Endometrial microvascular endothelial cells (primary cell): ENCODE data around the gene PLA2G2D. TPM values are rescaled to one million over a fixed set of nuclear protein-coding genes. Genes with fewer than 3 reads are reported as not detected.

Experiments used
- in situ Hi-C: cut with HindIII; loops from 2 replicates; pipeline ENCODE4 v1.10.0; 2017; ENCODE audit warnings: low sequenced_read_pairs, low pct_unique_long_range_greater_than_20kb; ENCODE audit errors: inconsistent ontology term
- total RNA-seq: library from RNA; depleted of rRNA; stranded (reverse); fragments of >200 nt; gene quantifications from one replicate; pipeline ENCODE4 v1.2.3, GENCODE V29; 2015; ENCODE audit errors: inconsistent ontology term

PLA2G2D gene
- total RNA-seq, 1 donor from 2014 or later = not detected

DNA sequence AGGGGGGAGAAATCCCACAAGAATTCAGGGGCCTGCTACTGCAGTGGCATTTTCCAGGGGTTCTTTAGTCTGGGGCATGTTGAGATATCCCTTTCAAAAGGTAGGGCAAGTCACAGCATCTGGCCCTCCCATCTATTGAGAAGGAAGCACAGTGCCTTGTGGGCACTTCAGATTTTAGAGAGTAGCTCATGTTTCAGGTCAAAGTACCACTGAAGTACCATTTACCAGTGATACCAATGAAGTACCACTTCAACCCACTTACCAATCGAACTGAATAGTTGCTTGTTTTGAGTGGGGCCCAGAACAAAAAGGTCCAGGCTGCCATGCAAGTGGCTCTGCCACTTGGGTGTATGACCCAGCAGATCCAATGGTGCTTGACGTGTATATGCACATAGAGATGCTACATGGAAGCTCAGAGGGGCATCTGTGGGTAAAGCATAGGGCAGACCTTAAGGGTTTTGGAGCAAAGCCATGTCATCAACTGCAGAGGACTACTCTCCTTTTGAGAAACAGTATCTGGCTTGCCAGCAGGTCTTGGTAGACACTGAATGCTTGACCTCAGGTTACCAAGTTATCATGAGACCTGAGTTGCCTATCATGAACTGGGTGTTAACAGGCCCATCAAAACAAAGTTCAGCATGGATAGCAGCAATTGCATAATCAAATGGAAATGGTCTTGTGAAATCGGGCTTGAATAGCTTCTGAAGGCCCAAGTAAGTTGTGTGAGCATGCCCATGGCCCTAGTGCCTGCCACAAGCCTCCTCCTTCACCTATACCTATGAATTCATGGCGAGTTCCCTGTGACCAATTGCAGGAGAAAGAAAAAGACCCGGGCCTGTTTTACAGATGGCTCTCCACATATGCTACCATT is 23.5 kb downstream of the PLA2G2D start:
- in situ Hi-C loops = no loop called here

DNA sequence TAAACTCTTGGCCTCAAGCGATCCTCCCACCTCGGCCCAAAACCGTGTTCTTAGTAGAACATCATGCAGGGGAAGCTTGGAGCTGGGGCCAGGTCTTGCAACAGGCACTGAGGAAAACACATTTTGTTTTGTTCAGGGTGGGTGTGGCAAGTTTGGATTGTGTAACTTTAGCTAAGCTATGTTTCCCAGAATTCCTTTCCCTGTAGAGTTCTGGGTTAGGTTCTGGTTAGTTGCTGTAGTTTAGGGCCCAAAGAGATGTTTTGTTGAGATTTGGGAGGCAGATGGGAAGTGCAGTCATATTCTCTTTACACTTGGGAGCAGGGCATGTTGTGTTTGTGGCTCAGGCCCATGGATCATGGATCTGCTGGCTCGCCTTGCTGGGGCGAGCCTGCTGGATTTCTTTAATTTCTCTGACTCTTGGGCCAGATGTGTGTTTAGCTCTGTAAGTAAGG is 25.4 kb downstream of the PLA2G2D start:
- in situ Hi-C loops = no loop called here

- in situ Hi-C loops = no loop called here
Measured at GRCh38 chr1:20093303-20093702, 26.0 kb downstream of the PLA2G2D start.

- in situ Hi-C loops = no loop called here
Measured at GRCh38 chr1:20090641-20091040, 28.7 kb downstream of the PLA2G2D start.

DNA sequence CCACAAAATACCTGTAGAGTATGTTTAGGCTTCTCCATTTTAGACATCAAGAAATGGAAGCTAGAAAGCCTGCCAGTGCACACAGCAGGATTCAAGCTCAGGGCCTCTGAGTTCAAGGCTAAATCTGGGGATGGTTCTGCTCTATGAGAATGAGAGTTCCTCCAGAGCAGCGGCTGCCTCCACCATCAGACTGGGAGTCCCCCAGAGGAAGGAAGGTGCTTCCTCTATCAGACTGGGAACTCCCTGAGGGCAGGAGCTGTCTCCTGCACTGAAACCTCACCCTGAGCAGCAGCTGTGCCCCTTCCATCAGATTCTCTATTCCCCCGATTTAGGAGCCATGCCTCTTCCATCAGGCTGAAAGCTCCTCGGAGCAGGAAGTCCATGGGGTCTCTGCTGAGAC is 29.2 kb downstream of the PLA2G2D start:
- in situ Hi-C loops = no loop called here

DNA sequence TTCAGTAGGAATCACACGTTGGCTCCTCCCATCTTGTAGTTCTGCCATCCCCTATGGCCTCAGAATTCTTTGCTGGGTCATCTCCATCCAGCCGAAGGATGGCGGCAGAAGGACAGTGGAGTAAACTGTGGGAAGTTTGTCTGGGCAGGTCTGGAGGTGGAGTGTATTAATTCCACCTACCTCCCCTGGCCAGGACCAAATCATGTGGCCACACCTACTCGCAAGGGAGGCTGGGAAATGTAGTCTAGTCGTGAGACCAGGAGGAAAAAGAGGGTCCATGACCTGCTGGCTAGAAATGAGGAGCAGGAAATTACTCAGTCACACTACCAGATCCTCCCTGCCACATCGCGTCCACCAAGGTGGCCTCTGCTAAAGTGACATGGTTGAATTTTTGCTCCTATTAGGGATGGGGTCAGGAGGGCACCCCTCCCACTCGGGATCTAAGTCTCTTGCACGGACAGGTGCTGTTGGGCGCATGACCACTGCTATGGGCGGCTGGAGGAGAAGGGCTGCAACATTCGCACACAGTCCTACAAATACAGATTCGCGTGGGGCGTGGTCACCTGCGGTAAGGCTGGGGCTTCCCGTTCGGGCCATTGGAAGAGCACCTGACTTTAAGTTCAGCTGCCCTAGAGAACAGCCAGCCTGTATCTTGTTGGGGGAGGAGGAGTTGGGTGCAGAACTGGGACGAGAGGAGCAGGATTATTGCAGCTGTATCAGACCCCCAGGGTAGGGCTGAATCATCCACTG is 29.8 kb downstream of the PLA2G2D start:
- in situ Hi-C loops = no loop called here

- in situ Hi-C loops = no loop called here
Measured at GRCh38 chr1:20087668-20088067, 31.7 kb downstream of the PLA2G2D start.

DNA sequence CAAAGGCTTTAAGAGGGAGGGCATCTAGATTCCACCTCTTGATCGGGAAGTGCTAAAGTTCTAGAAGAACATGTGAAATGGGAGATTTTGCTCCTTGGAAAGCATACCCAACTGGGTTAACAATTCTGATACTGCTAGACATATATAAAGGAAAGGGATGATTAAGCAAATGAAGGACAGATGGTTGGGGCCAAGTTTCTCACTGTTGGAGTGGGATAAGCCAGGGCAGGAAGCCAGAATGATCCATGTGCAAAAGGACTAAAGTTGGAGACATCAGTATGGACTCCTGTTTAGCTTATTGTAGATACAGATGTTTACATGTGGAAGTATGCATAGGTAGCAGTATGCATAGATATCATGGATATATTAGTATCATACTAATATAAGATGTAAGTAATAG is 32.5 kb downstream of the PLA2G2D start:
- in situ Hi-C loops = no loop called here

- in situ Hi-C loops = no loop called here
Measured at GRCh38 chr1:20083178-20083944, 36.0 kb downstream of the PLA2G2D start.

GRCh38 chr1:20082772-20083171 is 36.6 kb downstream of the PLA2G2D start:
- in situ Hi-C loops = no loop called here

DNA sequence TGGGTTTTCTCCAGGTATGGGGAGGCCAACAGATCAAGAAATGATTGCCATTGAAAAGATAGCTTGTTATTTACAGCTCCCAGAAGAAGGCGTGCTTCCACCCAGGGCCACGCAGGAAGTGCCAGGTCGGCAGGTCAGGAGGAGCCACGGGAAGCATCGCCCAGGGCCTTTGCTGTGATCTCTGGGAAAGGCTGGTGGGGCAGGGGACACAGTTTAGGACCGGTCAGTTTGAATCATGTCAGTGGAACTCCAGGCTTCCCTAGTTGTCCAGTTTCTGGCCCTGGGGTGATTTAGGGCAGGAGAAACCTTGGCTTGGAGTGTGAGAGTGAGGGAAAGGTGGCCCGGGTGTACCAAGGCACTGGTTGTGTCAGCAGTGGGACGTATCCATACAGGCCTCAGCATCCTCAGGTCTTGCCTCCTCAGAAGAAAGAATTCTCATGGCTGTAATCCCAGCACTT is 38.0 kb downstream of the PLA2G2D start:
- in situ Hi-C loops = no loop called here

GRCh38 chr1:20080441-20081352 is 38.6 kb downstream of the PLA2G2D start:
- in situ Hi-C loops = no loop called here

DNA sequence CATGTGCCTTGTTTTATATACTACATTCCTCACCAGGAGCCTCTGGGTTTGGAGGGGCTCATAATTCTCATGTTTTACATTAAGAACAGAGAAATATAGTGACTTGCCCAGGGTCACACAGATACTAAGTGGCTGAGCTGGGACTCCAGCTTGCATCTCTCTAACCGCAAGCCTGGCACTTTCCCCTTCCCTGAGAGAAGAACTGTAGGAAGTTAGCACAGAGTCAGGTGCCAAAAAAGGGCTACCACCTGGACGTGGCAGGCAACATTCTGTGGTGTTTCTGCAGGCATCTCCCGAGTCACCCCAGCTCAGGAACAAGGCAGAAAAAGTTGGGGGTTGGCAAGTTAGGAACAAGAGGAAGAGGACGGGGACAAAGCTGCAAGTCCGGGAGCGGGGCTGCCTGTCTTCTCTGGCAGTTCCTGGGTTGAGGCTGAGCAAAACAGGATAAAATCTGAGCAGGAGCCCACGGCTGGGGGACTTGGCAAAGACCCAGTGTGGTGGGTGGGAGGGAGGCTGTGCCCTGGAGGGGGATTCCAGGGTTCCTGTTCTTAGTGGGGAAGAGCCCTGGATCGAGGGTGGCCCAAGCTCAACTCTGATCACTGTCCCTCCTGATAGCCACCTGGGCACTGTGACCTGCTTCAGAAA is 39.6 kb downstream of the PLA2G2D start:
- in situ Hi-C loops = no loop called here

DNA sequence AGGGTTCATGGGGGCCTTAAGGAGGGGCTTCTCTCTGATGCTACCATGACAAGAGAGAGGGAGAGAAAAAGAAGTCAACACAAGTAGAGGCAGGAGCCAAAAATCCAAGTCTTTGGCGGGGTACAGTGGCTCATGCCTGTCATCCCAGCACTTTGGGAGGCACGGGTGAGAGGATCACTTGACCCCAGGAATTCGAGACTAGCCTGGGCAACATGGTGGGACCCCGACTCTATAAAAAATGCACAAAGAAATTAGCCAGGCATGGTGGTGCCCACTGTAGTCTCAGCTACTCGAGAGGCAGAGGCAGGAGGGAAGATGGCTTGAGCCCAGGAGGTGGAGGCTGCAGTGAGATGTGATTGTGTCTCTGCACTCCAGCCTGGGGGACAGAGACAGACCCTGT is 40.6 kb downstream of the PLA2G2D start:
- in situ Hi-C loops = no loop called here

DNA sequence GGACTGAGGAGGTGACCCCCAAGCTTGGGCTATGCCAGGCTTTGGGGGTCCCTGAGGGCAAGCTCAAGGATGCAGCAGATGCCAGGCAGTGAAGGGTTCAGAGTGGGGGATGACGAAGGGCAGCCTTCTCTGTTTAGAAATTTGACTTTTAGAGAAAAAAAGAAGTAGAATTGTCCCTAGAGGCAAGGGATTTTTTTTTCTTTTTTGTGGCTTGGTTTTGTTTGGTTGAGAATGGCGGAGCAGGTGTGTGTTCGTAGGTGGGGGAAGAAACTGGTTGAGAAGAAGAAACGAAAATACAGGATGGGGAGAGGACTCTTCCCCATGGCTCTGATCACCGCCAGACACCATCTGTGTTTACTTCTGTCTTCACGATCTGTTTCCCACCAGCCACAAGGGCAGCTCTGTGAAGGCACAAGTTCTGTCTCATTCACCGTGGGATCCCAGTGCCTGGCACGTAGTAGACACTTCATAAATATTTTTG is 41.1 kb downstream of the PLA2G2D start:
- in situ Hi-C loops = no loop called here

GRCh38 chr1:20076710-20077461 is 42.5 kb downstream of the PLA2G2D start:
- in situ Hi-C loops = no loop called here

DNA sequence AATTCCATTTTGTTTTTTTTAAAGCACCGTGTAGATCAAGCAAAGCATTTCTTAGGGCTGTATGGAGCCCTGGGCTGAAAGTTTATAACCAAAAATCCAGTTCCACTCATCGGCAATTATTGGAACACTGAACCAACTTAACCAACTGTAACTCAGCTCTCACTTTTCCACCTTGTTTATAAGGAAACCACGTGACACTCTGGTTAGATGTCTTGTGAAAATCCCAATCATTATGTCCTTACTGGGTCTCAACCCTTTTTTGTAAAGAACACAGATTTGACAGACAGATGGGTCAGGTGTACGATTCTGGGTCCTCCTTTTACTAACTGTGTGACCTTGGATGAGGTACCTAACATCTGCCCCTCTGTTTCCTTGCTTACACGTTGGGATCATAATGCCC is 43.1 kb downstream of the PLA2G2D start:
- in situ Hi-C loops = no loop called here
